ENCODE data around the gene ERAP2. TPM values are rescaled to one million over a fixed set of nuclear protein-coding genes. Genes with fewer than 3 reads are reported as not detected.
A peak's percentile ranks its signal among the peaks of the same experiment; 100 is the strongest.

Gene ERAP2
- total and polyA plus RNA-seq, 2 of the 13 experiments (the other 11 are each of a cell fraction or from before 2014, with no cell fraction given), result 12.8 to 16.6 TPM

DNA sequence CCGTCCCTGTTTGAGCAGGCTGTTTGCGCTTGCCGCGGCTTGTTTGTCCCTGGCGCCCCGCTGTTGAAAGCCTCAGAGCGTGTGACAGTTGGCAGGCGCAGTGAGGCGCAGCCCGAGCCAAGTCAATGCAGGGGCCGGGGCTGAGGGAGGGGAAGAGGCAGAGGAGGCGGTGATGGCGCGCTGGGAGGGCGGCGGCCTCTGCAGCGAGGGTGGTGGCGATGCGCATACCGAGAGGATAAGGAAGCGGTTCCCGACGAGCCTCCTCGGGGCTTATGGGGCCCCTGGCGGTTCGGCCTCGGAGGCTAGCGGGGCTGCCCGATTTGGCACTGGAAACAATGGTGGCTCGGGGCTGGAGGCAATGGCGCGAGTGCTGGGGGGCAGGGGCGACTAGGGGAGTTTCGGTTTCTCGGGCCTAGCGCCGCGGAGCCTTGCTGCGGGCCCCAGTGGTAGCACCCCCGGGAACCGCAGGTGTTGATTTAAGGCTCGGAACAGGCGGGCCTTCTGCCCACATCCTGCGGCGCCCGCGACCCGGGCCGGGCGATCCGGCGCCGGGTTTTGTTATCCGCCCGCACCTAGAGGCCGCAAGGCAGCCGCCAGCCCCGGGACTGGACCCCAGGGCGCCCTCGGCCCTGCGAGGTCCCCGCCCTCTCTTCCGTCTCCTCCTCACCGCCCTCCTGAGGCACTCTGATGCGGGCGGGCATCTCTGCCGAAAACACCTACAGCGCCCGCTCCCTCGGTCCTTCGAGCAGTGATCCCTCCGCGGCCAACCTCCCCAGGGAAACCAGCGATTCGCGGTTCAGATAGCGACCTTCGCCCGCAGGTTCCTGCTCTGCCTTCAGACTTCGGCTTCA is 58.6 kb downstream of the ERAP2 start (continued):
- TF ChIP-seq, protein P1, sequence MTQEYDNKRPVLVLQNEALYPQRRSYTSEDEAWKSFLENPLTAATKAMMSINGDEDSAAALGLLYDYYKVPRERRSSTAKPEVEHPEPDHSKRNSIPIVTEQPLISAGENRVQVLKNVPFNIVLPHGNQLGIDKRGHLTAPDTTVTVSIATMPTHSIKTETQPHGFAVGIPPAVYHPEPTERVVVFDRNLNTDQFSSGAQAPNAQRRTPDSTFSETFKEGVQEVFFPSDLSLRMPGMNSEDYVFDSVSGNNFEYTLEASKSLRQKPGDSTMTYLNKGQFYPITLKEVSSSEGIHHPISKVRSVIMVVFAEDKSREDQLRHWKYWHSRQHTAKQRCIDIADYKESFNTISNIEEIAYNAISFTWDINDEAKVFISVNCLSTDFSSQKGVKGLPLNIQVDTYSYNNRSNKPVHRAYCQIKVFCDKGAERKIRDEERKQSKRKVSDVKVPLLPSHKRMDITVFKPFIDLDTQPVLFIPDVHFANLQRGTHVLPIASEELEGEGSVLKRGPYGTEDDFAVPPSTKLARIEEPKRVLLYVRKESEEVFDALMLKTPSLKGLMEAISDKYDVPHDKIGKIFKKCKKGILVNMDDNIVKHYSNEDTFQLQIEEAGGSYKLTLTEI (CRISPR knock-in tag; conservative IDR thresholded peaks at IDR 0.05), result no peak
- TF ChIP-seq SOX5 (CRISPR knock-in tag; IDR thresholded peaks at IDR 0.05; ENCODE audit: borderline replicate concordance), result no peak; the same call in 1 of the 2 replicates
- TF ChIP-seq ZBTB1 (CRISPR knock-in tag; IDR thresholded peaks at IDR 0.05; ENCODE audit: borderline replicate concordance), result no peak
- TF ChIP-seq KLF9 (CRISPR knock-in tag; IDR thresholded peaks at IDR 0.05; ENCODE audit: low read depth), result peak; percentile 30; the same call in 1 of the 2 replicates
- TF ChIP-seq RELA (CRISPR knock-in tag; IDR thresholded peaks at IDR 0.05), result no peak
- peak; percentile 37; the same call in 1 of the 2 replicates for TF ChIP-seq GABPA (IDR thresholded peaks at IDR 0.05; ENCODE audit: low read depth, low read length)
- peak; percentile 69 for TF ChIP-seq GABPA (CRISPR knock-in tag; IDR thresholded peaks at IDR 0.05; ENCODE audit: low read depth)
- TF ChIP-seq SMYD3 (CRISPR knock-in tag; IDR thresholded peaks at IDR 0.05), result peak; percentile 64
- TF ChIP-seq HOXA7 (CRISPR knock-in tag; IDR thresholded peaks at IDR 0.05), result no peak
- no peak for TF ChIP-seq ZNF17 (CRISPR knock-in tag; IDR thresholded peaks at IDR 0.05)
- no peak for TF ChIP-seq IKZF1 (IDR thresholded peaks at IDR 0.05)
- TF ChIP-seq ZNF451 (CRISPR knock-in tag; IDR thresholded peaks at IDR 0.05), result no peak
- TF ChIP-seq MLLT10 (CRISPR knock-in tag; IDR thresholded peaks at IDR 0.05), result no peak
- TF ChIP-seq TEAD2 (CRISPR knock-in tag; IDR thresholded peaks at IDR 0.05), result 0 out of 2 replicates have a peak, but pooled peaks have one; percentile 13
- TF ChIP-seq YEATS4 (CRISPR knock-in tag; IDR thresholded peaks at IDR 0.05; ENCODE audit: borderline replicate concordance), result no peak
- TF ChIP-seq CBX1 (IDR thresholded peaks at IDR 0.05; ENCODE audit: low read depth), result peak; percentile 28
- TF ChIP-seq, protein P2, sequence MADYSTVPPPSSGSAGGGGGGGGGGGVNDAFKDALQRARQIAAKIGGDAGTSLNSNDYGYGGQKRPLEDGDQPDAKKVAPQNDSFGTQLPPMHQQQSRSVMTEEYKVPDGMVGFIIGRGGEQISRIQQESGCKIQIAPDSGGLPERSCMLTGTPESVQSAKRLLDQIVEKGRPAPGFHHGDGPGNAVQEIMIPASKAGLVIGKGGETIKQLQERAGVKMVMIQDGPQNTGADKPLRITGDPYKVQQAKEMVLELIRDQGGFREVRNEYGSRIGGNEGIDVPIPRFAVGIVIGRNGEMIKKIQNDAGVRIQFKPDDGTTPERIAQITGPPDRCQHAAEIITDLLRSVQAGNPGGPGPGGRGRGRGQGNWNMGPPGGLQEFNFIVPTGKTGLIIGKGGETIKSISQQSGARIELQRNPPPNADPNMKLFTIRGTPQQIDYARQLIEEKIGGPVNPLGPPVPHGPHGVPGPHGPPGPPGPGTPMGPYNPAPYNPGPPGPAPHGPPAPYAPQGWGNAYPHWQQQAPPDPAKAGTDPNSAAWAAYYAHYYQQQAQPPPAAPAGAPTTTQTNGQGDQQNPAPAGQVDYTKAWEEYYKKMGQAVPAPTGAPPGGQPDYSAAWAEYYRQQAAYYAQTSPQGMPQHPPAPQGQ (CRISPR knock-in tag; IDR thresholded peaks at IDR 0.05; ENCODE audit: borderline replicate concordance), result no peak
- TF ChIP-seq, protein P3, sequence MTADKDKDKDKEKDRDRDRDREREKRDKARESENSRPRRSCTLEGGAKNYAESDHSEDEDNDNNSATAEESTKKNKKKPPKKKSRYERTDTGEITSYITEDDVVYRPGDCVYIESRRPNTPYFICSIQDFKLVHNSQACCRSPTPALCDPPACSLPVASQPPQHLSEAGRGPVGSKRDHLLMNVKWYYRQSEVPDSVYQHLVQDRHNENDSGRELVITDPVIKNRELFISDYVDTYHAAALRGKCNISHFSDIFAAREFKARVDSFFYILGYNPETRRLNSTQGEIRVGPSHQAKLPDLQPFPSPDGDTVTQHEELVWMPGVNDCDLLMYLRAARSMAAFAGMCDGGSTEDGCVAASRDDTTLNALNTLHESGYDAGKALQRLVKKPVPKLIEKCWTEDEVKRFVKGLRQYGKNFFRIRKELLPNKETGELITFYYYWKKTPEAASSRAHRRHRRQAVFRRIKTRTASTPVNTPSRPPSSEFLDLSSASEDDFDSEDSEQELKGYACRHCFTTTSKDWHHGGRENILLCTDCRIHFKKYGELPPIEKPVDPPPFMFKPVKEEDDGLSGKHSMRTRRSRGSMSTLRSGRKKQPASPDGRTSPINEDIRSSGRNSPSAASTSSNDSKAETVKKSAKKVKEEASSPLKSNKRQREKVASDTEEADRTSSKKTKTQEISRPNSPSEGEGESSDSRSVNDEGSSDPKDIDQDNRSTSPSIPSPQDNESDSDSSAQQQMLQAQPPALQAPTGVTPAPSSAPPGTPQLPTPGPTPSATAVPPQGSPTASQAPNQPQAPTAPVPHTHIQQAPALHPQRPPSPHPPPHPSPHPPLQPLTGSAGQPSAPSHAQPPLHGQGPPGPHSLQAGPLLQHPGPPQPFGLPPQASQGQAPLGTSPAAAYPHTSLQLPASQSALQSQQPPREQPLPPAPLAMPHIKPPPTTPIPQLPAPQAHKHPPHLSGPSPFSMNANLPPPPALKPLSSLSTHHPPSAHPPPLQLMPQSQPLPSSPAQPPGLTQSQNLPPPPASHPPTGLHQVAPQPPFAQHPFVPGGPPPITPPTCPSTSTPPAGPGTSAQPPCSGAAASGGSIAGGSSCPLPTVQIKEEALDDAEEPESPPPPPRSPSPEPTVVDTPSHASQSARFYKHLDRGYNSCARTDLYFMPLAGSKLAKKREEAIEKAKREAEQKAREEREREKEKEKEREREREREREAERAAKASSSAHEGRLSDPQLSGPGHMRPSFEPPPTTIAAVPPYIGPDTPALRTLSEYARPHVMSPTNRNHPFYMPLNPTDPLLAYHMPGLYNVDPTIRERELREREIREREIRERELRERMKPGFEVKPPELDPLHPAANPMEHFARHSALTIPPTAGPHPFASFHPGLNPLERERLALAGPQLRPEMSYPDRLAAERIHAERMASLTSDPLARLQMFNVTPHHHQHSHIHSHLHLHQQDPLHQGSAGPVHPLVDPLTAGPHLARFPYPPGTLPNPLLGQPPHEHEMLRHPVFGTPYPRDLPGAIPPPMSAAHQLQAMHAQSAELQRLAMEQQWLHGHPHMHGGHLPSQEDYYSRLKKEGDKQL (CRISPR knock-in tag; IDR thresholded peaks at IDR 0.05; ENCODE audit: low read depth), result peak; percentile 55
- 0 out of 2 replicates have a peak, but pooled peaks have one; percentile 11 for TF ChIP-seq RAD21 (CRISPR knock-in tag; IDR thresholded peaks at IDR 0.05)
- no peak for TF ChIP-seq ZFYVE20 (CRISPR knock-in tag; IDR thresholded peaks at IDR 0.05; ENCODE audit: borderline replicate concordance, low read depth)
- TF ChIP-seq GZF1 (CRISPR knock-in tag; IDR thresholded peaks at IDR 0.05), result no peak
- peak; percentile 37 for TF ChIP-seq NFYB (CRISPR knock-in tag; IDR thresholded peaks at IDR 0.05)

All from HepG2 (cell line).